KG1 (cell line): ENCODE results near the gene DAB2IP.

Source experiments
- DNase-seq: peaks from one replicate; lab custom pipeline; 2025; lab: John Stamatoyannopoulos, UW

Gene DAB2IP

GRCh38 chr9:121743441-121744001 is 92.1 kb downstream of the DAB2IP start:
- DNase-seq = no peak

DNA sequence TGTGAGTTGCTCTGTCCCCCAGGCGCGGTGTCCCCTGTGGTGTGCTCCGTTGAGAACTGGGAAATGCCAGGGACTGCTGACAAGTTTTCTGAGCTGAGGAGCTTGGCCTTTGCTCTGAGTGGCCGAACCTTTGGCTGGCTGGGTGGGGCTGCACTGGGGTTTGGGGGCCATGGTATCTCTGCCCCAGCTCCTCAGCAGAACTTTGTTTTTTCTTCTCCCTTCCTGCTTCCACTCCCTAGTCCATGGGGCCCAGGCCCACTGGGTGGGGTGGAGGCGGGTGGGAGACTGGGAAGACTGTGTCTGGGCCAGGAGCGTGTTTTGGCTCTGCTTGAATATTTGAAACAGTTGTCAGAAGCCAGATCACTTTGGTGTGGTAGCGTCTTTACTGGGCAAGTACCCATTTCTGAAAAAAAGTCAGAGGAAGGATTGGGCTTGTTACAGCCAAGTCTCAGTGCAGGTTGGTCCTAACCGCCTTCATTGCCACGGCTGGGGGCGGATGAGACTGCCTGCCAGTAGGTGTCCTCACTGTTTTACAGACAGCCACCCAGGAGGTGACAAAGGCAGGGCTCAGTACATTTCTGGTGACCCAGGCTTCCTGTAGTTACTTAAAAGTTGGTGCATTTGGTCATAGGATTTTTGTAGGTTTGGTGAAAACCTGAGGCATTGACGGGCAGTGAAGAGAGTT is 92.7 kb downstream of the DAB2IP start:
- no peak for DNase-seq

DNA sequence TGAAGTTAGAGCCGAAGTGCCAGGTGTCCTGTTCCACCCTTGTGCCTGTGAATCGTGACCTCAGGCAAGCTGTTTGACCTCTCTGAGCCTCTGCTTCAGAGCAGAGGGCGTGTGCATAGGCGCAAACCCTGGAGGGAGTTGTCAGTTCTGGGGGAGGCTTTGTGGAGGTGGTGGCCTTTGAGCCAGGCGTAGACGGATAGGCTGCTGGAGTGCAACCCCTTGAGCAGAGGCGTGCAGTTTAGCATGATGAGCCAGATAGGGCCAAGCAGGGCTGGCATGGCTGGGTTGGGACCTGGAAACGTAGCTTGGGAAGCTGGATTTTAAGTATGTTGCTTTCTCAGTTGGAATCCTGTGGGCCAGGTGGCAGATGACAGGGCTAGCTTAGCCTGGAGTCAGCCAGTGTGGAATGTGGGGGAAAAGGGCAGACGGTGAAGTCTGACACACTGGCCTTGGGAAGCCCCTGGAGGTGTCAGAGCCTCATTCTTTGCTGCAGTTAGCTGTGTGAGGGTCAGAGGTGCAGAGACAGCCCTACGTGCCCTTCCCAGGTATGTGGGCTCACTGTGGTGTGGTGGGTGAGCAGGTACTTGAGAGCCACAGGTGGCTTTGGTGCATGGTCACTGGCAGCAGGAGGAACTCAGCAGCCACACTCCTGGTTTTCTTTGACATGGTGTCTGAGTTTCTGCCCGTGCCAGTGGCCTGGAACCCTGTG is 93.4 kb downstream of the DAB2IP start:
- no peak for DNase-seq

- no peak for DNase-seq
These were observed 93.9 kb downstream of the DAB2IP start for GRCh38 chr9:121745396-121745695.

DNA sequence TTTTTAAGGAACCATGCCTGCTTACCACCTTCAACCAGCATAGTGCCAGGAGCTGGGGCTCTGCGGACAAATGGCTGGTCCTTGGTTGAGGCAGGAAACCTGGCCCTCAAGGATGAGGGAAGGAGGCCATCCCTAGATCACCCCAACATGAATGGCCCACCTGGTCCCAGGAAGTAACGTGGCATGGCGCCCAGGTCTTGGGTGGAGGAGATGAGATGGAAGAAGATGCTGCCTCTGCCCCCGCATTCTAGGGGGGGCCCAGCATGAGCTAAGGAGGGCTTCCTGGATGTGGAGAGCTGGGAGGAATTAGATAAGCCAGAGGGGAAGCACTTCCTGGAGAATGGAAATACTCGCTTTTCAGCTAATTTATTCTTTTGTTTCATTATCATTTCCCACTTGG is 95.0 kb downstream of the DAB2IP start:
- DNase-seq = no peak

GRCh38 chr9:121746866-121747265 is 95.4 kb downstream of the DAB2IP start:
- no peak for DNase-seq

GRCh38 chr9:121748074-121748473 is 96.6 kb downstream of the DAB2IP start:
- no peak for DNase-seq

GRCh38 chr9:121748727-121749423 is 97.4 kb downstream of the DAB2IP start:
- DNase-seq = no peak

GRCh38 chr9:121749614-121750013 is 98.2 kb downstream of the DAB2IP start:
- DNase-seq = no peak

- DNase-seq = no peak
These were observed 98.9 kb downstream of the DAB2IP start for GRCh38 chr9:121750259-121750714.

DNA sequence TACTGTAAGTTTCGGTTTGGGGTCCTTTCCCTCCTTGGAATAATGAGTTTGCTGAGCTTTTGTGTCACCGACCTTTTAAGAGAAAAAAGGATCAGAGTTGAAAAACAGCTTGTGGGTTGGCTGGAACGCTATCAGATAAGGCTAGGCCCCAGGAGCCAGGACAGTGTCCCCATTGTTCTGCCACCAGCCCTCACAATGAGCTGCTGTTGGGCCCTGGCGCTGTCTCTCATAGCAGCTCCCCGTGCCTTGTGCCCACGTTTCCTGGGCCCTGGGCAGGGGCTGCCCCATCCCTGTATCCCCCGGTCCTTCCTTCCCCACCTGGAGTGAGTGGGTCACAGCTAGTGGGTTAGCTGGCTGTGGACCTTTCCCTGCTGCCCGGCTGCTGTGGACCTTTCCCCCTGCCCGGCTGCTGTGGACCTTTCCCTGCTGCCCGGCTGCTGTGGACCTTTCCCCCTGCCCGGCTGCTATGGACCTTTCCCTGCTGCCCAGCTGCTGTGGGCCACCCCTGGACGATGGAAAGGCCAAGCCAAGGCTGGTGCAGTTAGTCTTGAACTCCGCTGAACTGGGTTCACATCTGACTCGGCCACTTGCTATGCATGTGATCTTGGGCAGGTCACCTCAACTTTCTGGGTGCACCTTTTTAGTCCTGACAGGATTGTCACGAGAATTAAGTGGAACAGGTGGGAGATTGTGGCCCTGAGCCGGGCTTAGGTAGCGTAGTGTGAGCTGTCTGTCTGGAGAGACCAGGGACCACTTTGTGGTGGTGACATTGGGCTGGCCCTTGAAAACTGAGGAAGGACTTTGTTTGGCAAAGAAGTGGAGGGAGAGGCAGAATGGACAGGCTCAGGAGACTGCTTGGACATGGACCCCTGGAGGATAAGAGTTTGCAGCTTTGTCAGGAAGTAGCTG is 99.5 kb downstream of the DAB2IP start:
- DNase-seq = no peak

- no peak for DNase-seq
These were observed 100.4 kb downstream of the DAB2IP start for GRCh38 chr9:121751686-121752445.

DNA sequence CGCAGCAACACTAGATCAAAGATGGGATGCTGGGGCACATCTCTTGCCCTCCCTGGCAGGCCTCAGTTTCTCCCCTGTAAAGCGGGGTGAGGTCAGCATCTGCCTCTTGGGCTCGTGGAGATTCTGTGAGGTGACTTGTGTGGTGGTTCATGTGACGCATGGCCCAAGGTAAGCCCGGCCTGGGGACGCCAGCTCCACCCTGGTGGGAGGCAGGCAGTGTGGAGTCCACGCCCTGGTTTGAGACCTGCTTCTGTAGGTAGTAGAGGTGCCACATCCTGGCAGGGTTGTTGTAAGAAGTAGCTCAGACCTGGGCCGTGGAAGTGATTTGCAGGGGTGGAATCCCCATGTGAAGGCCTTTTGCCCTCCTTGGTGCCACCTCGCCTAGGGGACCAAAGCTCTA is 101.5 kb downstream of the DAB2IP start:
- DNase-seq = no peak

- no peak for DNase-seq
These were observed 102.6 kb downstream of the DAB2IP start for GRCh38 chr9:121753802-121754654.

- DNase-seq = no peak
These were observed 103.4 kb downstream of the DAB2IP start for GRCh38 chr9:121754655-121755436.

- no peak for DNase-seq
These were observed 104.1 kb downstream of the DAB2IP start for GRCh38 chr9:121755581-121755980.

GRCh38 chr9:121756474-121757280 is 105.2 kb downstream of the DAB2IP start:
- DNase-seq = no peak

- no peak for DNase-seq
These were observed 105.8 kb downstream of the DAB2IP start for GRCh38 chr9:121757281-121757585.

- no peak for DNase-seq
These were observed 107.3 kb downstream of the DAB2IP start for GRCh38 chr9:121758693-121759092.
